MCF 10A (cell line): Measurements from ENCODE around the gene LRRC3. TPM values are rescaled to one million over a fixed set of nuclear protein-coding genes. Genes with fewer than 3 reads are reported as not detected.
A peak's percentile ranks its signal among the peaks of the same experiment; 100 is the strongest.
"Not testable (repeated sequence)": the region's sequence is repeated elsewhere in the genome, so short reads cannot be mapped to it uniquely, and the experiment has no call there.

ENCODE experiments used
- BruUV-seq: library from RNA; stranded (reverse); fragments of 400-500 nt; replicated peaks from 2 replicates; lab custom pipeline; 2021; lab: Mats Ljungman, UMichigan
- CTCF ChIA-PET: fragments of 300-600 bp; sonication (Branson Sonifier 250); formaldehyde crosslinking; extraction: SDS; loops from one replicate; lab custom pipeline; 2021; ENCODE audit warnings: antibody characterized with exemption, inconsistent platforms; lab: Yijun Ruan, JAX
- POLR2A ChIA-PET: fragments of 300-600, 350-650 bp; sonication (Branson Sonifier 250); formaldehyde crosslinking; extraction: SDS; loops from one replicate; lab custom pipeline; 2020; ENCODE audit warnings: antibody characterized with exemption, inconsistent platforms; lab: Yijun Ruan, JAX
- DNase-seq: peaks from one replicate; pipeline ENCODE4 v3.0.0-alpha.2; 2018; ENCODE audit not compliant: unreplicated experiment
- H3K27ac Mint-ChIP-seq: one replicate; pipeline ENCODE4 v1.8.0; 2022; ENCODE audit warnings: mild to moderate bottlenecking, low read depth, mixed read lengths; ENCODE audit not compliant: unreplicated experiment
- H3K27me3 Mint-ChIP-seq: one replicate; pipeline ENCODE4 v1.8.0; 2022; ENCODE audit warnings: mixed read lengths; ENCODE audit not compliant: insufficient read depth, unreplicated experiment
- H3K36me3 Mint-ChIP-seq: one replicate; pipeline ENCODE4 v1.8.0; 2022; ENCODE audit warnings: mild to moderate bottlenecking, moderate library complexity, mixed read lengths; ENCODE audit not compliant: insufficient read depth, unreplicated experiment
- H3K4me1 Mint-ChIP-seq: one replicate; pipeline ENCODE4 v1.8.0; 2022; ENCODE audit warnings: mixed read lengths; ENCODE audit not compliant: insufficient read depth, unreplicated experiment
- H3K4me3 Mint-ChIP-seq: one replicate; pipeline ENCODE4 v1.8.0; 2022; ENCODE audit warnings: mild to moderate bottlenecking, moderate library complexity, mixed read lengths; ENCODE audit not compliant: unreplicated experiment
- H3K9me3 Mint-ChIP-seq: one replicate; pipeline ENCODE4 v1.8.0; 2022; ENCODE audit warnings: mixed read lengths; ENCODE audit not compliant: unreplicated experiment
- CTCF ChIP-seq: fragments of 200-600 bp; IDR thresholded peaks from one replicate; pipeline ENCODE4 v1.8.0; 2022; ENCODE audit warnings: antibody characterized with exemption, mild to moderate bottlenecking; ENCODE audit not compliant: unreplicated experiment
- intact Hi-C: fragments of 100-400 bp; cut with micrococcal nuclease; formaldehyde crosslinking; loops from 2 replicates; pipeline ENCODE4 v1.14.1; 2022
- total RNA-seq: library from RNA; stranded (reverse); gene quantifications from 2 replicates; pipeline ENCODE4 v1.2.3, GENCODE V29; 2022

The LRRC3 gene
- total RNA-seq, 1 experiment from 2014 or later: not detected

- ChIA-PET POLR2A (no interaction called here), CTCF (interaction anchor here (0.6 to 0.8 kb wide), 2 partner anchors 34 to 265 kb away, joined by 3 read pairs; no protein-coding TSS in a partner anchor)
- intact Hi-C loops: no loop called here
- DNase-seq: no peak
- no peaks in the 10 kb centered on the region for H3K4me1 Mint-ChIP-seq
- no peaks in the 10 kb centered on the region for H3K27me3 Mint-ChIP-seq
- no peak for TF ChIP-seq CTCF
- no TSS peak for BruUV-seq
- no peak overlapping the region for H3K27ac Mint-ChIP-seq
- no peak overlapping the region for H3K4me3 Mint-ChIP-seq
- H3K36me3 Mint-ChIP-seq: no peaks in the 10 kb centered on the region
- no peaks in the 10 kb centered on the region for H3K9me3 Mint-ChIP-seq
Observed at GRCh38 chr21:44477712-44478111, 22.4 kb downstream of the LRRC3 start.

GRCh38 chr21:44478124-44478800, 23.0 kb downstream of the LRRC3 start:
- ChIA-PET CTCF (interaction anchor here (0.5 to 0.6 kb wide), 2 partner anchors 109 to 264 kb away, joined by 3 read pairs; no protein-coding TSS in a partner anchor), POLR2A (no interaction called here)
- Mint-ChIP-seq H3K27ac (no peak overlapping the region), H3K9me3 (no peaks in the 10 kb centered on the region), H3K36me3 (no peaks in the 10 kb centered on the region), H3K27me3 (no peaks in the 10 kb centered on the region), H3K4me3 (no peak overlapping the region), H3K4me1 (no peaks in the 10 kb centered on the region)
- BruUV-seq: no TSS peak
- no peak for DNase-seq
- TF ChIP-seq CTCF: no peak
- intact Hi-C loops: no loop called here

DNA sequence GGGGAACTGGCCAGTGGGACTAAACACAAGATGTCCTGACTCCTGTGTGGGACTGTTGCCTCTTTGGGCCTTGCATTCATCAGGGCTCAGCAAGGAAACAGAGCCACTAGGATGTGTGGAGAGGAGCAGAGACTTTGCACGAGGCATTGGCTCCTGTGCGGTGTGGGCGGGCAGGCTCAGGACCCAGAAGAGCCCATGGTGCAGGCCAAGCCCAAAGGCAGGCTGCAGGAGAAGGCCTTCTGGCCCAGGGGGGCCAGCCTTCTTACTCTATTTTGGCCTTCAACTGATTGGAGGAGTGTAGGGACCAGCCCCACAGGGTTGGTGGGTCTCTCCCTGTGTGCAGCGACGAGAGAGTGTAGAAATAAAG, 23.5 kb downstream of the LRRC3 start:
- H3K9me3 Mint-ChIP-seq: no peaks in the 10 kb centered on the region
- ChIA-PET CTCF (no interaction called here), POLR2A (no interaction called here)
- H3K36me3 Mint-ChIP-seq: no peaks in the 10 kb centered on the region
- no TSS peak for BruUV-seq
- DNase-seq: no peak
- no peak overlapping the region for H3K4me3 Mint-ChIP-seq
- no peak overlapping the region for H3K27ac Mint-ChIP-seq
- no peaks in the 10 kb centered on the region for H3K27me3 Mint-ChIP-seq
- intact Hi-C loops: no loop called here
- H3K4me1 Mint-ChIP-seq: no peaks in the 10 kb centered on the region
- TF ChIP-seq CTCF: no peak

- peak; percentile 17 for DNase-seq
- TF ChIP-seq CTCF: peak; percentile 65
- BruUV-seq, H3K27me3 Mint-ChIP-seq, H3K4me1 Mint-ChIP-seq, H3K9me3 Mint-ChIP-seq, H3K4me3 Mint-ChIP-seq, H3K36me3 Mint-ChIP-seq, intact Hi-C loops, H3K27ac Mint-ChIP-seq: not testable (repeated sequence)
- ChIA-PET CTCF (interaction anchor here (0.9 to 1.7 kb wide), 6 partner anchors 8 to 304 kb away, joined by 3 to 5 read pairs (median 3); no protein-coding TSS in a partner anchor), POLR2A (interaction anchor here (0.7 to 1.1 kb wide), 2 partner anchors 141 to 187 kb away, joined by 3 to 4 read pairs; partner anchors contain the start of gene KRTAP12-2)
Observed at GRCh38 chr21:44479556-44480199, 24.4 kb downstream of the LRRC3 start.
